Bone marrow (tissue), 2 donors: ENCODE data around the gene EXOC2.

Source experiments
- DNase-seq, 2 donors: peaks; one replicate each; lab custom pipeline; 2025; lab: John Stamatoyannopoulos, UW

Gene EXOC2, protein sequence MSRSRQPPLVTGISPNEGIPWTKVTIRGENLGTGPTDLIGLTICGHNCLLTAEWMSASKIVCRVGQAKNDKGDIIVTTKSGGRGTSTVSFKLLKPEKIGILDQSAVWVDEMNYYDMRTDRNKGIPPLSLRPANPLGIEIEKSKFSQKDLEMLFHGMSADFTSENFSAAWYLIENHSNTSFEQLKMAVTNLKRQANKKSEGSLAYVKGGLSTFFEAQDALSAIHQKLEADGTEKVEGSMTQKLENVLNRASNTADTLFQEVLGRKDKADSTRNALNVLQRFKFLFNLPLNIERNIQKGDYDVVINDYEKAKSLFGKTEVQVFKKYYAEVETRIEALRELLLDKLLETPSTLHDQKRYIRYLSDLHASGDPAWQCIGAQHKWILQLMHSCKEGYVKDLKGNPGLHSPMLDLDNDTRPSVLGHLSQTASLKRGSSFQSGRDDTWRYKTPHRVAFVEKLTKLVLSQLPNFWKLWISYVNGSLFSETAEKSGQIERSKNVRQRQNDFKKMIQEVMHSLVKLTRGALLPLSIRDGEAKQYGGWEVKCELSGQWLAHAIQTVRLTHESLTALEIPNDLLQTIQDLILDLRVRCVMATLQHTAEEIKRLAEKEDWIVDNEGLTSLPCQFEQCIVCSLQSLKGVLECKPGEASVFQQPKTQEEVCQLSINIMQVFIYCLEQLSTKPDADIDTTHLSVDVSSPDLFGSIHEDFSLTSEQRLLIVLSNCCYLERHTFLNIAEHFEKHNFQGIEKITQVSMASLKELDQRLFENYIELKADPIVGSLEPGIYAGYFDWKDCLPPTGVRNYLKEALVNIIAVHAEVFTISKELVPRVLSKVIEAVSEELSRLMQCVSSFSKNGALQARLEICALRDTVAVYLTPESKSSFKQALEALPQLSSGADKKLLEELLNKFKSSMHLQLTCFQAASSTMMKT

DNA sequence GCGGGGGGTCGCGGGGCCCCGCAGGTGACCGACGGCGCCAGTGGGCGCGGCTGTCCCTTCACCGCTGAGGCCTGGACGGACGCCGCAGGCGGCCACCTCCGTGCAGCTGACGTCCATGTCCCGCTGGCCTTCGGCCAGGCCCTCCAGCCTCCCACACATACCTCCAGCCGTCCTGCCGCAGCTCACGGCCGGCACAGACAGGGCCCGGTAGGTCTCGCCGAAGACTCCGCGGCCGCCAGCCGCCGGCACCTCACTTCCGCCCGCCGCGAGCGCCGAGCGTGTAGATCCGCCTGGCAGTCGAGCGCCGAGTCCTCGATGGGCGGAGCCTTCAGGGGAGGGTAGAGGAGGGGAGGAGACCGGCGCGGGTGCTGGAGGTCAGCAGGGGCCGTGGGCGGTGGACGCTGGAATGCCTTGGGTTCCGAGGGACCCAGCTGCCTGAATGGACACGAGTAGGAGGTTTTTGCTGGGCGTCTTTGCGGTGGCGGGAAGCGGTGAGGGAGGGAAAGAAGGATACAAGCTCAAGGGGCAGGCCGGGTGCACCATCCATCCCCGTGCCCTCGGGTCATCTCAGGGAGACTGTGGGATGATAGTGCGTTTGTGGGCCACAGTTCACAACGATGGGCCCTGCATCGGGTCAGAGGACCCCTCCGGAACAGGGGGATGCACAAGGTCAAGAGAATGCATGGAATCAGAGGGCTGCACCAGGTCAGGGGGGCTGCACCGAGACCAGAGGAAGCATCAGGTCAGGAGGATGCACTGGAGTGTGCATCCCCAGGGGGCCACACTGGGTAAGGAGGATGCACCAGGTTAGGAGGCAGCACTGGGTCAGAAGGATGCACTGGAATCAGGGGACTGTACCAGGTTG is at the start of gene EXOC2:
EXOC2 (minus strand) TSS at position 282 of the 865 bp plus-strand sequence. CDS start 55,321 bp downstream, outside the sequence.
- peak; percentile 38 to 55 for DNase-seq

DNA sequence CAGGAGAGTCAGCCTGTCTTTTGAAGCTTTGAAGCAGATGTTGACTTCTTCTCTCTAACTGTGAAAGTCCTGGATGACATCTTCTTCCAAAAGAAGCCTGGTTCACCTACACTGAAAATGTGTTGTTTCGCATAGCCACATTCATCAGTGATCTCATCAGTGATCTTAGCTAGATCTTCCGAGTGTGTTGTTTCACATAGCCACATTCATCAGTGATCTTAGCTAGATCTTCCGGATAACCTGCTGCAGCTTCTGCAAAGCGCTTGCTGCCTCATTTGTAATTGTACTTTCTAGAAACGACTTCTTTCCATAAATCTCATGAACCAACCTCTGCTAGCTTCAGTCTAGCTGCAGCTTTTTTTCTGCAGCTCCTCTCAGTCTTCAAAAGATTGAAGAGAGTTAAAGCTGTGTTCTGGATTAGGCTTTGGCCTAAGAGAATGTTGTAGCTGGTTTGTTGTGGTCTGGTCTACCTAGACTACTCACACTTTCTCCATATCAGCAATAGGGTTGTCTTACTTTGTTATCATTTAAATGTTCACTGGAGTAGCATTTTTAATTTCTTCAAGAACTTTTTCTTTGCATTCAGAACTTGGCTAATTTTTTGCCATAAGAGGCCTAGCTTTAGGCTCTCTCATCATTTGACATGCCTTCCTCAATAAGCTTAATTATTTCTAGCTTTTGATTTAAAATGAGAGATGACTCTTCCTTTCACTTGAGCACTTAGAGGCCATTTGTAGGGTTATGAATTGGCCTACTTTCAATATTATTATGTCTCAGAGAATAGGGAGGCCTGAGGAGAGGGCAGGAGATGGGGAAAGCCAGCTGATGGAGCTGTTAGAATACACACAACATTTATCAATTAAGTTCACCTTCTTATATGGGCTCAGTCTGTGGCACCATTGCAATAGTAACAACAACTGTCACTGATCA is 48.7 kb upstream of the EXOC2 start:
- no peak for DNase-seq

DNA sequence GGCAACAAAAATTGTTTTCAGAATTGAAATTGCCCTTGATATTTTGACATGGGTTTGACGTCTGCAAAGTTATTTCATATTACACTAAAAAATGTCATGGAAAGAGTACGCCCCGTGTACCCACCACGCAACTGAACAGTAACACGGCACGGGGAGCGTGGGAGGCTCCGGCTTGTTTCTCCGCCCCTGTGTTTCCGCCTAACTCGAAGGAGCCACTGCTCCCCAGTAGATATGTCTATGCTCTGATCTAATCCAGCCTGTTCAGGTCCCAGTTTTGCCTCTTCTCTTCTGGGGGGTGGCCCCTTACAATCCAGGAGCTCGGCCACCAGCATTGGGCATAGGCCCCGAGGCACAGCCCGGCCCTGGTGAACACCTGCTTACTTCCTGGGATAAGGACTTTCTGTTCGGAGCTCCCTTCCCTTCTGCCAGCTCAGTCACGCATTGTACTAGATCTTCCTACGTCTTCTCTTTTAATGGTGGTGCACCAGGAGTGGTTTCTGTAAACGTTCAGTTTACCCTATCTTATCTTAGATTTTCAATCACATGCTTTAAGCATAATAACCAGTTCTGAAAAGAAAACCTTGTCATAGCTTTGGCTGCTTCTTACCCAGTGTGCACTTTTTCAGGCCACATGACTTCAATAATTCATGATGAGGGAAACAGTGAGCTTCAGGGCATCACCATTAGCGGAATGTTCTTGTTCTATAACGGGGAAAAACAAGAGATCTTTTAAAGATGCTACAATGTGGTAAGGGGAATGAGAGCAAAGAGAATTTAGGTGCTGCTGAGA is 43.9 kb upstream of the EXOC2 start:
- no peak for DNase-seq

DNA sequence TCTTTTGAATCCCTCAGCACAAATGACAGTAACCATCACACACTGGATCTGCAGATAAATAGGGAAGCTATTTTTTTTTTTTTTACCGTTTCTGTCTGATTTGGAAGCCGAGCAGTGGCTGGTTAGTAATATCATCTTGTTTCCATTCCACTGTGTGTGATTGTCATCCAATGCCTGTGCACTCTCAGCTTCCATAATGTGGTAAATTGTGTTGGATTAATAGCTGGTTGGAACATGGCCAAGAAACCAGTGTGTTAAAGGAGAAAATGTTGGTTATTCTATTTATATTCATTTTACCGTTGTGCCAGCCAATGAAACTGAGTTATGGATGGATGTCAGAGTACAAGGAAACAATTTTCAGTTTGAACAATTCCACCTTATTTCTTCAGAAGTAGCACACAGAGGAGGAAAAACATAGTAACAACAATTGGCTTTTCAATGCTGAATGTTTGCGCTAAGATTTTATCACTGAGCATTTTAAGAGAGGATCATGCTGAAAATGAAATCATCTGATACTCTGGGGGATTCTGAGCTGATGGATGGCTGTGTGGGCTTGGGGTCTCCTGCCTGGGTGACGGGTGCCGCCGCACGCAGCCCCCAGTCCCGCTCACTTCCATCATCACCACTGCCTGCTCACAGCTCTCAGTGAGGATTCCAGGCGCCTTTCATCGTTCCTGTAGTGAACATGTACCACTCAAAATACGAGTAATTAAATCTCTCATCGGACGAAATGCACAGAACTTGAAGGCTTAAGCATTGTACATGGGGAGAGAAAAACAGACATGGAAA is 40.7 kb upstream of the EXOC2 start:
- no peak for DNase-seq

DNA sequence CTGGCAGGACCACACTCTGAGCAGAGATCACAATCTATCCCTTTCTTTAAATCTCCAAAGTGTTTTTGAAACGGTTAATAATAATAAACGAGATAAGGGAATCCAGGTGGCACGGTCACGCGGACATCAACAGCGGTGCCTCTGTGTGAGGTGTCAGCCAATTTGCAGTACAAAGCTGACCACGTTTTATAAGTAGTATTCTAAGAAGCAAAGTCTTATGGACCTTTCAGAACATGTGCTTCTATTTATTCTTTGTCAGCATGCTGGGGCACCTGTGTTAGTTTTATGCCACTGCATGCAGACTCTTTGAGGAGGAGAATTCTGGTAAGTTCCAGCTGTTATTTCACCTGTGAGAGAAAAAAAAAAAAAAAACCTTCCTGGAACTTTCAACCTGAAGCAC is 39.0 kb upstream of the EXOC2 start:
- no peak for DNase-seq

DNA sequence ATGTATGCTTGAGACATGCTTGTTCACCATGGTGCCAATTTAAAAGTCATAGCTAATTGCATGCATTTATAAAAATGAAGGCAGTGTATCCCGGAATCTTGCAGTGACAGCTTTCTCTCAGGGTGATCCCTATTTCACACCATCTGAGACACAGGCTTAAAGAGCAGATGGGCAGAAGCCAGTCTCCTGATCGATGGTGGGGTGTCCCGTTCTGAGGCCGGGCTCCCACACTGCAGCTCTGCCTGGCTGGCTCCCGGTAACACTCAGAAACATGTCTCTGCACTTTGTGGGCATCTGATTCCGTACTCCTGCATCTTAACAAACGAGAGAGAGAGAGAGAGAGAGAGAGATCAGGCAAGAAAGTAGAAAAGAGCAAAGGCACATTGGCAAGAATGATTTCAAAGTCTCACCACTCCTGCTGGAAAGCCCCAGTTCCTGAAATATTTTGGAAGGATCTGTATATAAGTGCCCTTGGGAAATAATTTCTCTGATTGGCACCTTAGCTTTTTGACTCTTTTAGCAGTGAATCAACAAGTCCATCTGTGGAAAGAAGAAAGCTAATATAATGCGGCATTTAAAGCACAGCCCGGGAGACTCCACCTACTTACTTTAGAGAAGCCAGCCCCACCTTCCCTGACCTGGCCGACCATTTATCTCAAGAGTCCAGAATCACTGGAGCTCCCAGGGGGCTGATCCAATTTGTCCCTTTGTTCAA is 36.8 kb upstream of the EXOC2 start:
- DNase-seq = no peak

DNA sequence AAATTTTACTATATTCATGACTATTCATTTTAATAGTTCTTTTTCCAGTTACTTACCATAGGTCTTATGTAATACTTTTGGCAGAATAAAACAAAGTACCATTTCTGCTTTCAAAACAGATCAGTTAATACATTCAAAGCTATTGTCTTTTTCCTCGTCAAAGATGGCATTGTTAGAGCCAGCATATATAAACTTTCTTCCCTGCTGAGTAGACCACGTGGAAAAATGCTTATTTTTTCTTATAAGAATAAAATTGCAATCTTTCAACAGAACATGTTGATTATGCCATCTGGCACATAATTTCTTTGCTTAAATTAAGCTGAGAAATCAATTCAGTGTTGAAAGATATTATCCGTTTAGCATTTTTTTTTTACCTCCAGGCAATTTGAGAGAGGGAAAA is 34.9 kb upstream of the EXOC2 start:
- DNase-seq = no peak

DNA sequence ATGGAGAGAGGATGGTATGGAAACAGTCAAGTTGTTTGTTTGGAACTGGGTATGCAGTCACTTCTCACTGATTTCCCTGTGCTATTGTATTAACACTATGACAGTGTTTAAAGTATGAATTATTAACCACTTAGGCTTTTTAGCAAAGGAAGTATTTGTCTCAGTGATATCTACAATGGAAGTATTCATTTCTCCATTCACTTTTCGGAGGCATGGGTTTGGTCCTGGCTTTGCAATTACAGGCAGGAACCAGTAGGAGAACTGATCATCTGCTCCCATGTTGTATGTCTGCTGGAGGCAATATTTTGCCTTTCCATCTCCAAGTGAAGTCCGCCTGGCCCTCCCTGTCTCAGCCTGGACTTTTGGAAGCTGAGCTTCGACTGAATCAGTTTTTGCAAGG is 30.6 kb upstream of the EXOC2 start:
- no peak for DNase-seq

DNA sequence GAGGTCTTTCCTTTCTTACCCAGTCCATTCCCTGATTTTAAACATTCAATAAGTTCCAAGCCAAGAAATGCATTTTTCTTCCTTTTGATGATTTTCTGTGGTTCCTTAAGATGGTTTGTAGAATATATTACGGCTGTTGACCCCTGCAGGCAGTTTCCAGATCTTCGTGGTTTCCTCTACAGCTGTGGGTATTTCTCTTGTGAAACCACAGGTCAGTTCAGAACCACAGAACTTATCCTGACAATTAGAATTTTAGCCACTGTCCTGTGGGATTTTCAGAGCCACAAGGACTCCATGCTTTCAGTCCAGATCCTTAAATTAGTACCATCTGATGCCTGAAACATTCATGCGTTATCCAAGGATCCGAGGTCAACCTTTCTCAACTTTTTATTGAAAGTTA is 29.7 kb upstream of the EXOC2 start:
- no peak for DNase-seq

DNA sequence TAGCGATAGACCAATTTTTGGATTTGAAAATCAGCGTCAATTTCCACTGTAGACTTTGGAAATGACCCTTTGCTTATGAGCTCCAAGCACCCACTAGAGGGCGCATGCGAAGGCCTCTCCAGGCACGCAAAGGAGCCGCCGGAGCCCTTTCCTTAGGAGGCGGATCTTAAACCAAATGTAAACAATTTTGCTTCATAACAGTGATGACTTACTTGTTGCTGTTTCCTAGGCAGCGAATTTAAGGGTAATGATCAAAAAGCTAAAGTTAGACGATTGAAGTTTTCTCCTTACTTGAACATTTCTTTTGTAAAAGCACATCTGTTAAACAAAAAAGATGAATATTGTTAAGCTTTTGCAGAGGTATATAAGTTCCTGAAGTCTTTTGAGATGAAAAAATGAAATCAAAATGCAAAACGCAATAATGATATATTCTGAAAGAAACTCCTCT is 29.2 kb upstream of the EXOC2 start:
- DNase-seq = peak; percentile 2 to 34

DNA sequence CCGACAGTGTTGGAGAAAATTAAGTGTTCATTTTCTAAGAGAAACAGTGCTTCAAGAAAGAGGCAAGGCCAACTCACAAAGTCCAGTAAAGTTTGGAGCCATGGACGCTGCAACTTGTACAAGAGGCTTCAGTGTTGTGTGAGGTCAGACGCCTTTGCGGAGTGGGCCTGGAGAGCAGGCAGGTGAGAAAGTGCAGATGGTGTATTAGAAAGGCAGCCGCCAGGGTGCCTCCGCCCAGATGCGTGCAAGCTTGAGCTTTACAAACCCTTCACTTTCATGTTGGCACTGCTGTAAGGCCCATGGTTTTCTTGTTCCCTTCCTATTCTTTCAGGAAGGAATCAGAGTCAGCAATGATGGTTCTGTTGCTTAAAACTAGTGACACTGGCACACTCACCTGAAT is 25.4 kb upstream of the EXOC2 start:
- no peak for DNase-seq

DNA sequence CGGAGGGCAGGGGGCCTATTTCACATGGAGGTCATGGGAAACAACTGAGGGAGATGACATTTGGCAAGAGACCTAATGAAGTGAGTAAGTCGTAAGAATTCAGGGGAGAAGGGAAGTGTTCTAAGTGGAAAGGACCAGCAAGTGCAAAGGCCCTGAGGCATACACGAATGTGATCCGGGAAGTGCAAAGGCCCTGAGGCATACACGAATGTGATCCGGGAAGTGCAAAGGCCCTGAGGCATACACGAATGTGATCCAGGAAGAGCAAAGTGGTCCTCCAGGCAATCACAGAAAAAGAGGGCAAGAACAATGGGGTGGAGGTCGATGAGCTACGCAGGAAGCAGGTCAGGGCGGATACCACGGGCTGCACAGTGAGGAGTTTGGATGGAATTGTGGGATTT is 24.2 kb upstream of the EXOC2 start:
- no peak for DNase-seq

DNA sequence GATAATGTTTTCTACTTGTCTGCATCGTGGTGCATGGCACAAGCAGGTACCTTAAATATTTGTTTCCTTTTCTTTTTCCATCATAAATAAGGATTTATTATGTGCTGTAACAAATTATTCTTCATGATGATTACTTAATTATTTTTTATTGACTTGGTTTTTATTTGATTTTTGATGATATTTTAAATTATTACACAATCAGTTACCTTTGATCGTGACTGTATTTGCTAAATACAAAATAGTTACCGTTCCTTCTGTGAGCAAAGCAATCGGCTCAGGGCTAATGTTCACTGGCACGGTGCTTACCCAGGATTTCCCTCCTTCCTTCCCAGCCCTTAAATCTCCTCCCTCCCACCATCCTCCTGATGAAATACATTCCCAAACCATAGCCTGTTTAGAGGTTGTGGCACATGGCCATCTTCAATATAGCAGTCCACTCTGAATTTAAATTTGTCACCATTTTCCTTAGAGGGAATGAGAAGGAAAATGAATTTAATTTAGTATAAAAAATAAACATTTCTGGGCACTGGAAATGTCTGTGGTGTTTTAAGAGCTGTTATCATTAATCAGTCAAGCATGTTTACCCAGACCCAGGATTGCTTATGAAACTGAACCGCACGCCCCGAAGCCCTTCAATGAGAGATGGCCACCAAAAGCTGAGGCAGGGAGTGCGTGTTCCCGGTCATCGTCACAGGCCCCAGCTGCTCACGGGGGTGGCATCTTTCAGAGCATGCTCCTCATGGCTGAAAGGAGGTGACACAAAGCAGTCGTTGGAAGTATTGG is 23.0 kb upstream of the EXOC2 start:
- no peak for DNase-seq

DNA sequence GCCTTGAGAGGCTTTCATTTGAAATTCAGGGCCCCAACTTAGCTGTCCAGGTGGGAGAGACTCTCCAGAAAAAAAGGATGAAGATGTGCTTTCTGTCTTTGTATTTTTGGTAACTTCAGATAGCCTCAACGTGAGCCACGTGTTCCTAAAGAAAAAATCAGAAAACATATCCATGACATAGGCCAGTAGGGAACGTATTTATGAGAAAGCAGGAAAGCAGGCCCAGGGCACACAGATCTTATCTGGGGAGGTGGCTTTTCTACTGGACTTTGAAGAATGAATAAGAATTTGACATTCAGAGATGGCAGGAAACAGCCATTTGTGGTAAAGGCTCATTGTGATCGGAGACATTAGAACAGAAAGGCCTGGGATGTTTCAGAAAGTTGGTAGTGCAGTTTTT is 21.2 kb upstream of the EXOC2 start:
- DNase-seq = no peak

DNA sequence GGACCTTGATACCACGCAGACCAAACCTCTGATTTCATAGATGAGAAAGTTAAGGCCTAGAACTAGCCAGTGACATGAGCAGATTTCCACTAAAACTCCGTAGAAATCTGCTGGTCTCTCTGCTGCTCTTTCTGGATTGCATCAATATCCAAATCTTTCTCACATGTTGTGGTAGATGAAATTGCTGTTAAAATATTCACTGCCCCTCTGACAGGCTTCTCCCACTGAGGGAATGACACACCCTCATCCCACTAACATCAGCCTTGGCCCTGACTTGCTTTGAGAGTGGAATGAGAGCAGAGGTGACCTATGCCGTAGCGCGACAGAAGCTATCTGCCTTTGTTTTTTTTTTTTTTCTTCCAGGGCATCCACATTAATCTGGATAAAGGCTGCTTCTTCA is 20.4 kb upstream of the EXOC2 start:
- DNase-seq = no peak

DNA sequence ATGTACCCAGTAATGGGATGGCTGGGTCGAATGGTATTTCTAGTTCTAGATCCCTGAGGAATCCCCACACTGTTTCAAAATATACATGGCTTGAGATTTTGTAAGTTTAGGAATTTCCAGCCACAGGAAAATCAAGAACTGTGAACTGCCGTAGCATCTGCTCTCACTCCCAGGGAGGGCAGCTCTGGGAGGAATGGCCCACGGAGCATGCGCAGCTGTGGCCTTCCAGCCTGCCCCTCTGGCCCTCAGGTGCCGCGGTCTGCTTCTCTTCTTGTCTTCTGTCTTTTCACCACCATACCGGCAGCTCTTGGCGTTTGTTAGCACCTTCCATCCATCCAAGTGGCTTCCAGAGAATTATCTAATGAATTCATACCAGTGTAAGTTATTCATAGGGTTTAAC is 19.9 kb upstream of the EXOC2 start:
- DNase-seq = no peak

DNA sequence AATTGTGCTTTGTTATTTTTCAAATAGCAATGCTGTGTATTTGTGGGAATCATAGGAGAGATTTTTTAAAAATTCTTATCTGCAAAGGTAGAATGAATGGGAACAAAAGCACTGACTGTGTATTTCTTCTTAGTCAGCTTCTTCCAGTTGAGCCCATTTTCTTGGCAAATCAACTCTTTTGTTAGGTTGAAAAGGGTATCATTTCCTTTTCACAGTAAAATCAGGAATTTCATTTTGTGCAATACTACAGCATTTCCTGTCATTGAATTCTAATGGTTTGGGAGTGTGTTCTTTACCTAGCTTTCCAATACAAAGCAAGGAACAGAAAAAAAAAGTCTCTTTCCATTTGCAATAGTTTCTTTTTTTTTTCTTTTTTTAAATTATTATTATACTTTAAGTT is 19.0 kb upstream of the EXOC2 start:
- DNase-seq = no peak
